Hindlimb muscle (tissue), 1 donor: ENCODE results near the gene C1GALT1. TPM values are rescaled to one million over a fixed set of nuclear protein-coding genes. Genes with fewer than 3 reads are reported as not detected.
"Not testable (repeated sequence)": the region's sequence is repeated elsewhere in the genome, so short reads cannot be mapped to it uniquely, and the experiment has no call there.

Experiments
- DNase-seq: peaks from one replicate; pipeline ENCODE4 v3.0.0-alpha.2; 2013
- polyA plus RNA-seq: library from polyadenylated mRNA; unstranded; fragments of 120-200 nt; gene quantifications from one replicate; pipeline ENCODE4 v1.2.1, GENCODE V29; 2013; ENCODE audit not compliant: insufficient read length

C1GALT1 gene
- polyA plus RNA-seq, 1 donor: 17.5 TPM

GRCh38 chr7:7239346-7239745 lies 57.0 kb downstream of the C1GALT1 start:
- DNase-seq: no peak

DNA sequence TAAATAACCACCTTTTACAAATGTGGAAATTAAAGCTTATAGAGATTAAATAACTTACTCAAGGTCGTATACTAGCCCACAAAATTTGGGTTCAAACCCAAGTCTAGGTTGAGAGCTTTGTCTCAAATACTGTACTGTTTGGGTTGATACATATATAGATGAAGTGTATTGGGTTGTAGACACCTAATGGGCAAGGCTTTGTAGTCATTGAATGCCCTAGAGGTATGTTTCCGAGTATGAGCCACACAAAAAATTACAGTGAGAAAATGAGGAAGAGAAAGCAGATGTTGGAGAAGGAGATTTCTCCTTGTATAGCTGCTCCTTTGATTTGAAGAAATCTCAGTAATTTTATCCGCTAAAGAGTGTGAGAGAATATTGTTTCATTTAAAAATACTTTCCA lies 60.6 kb downstream of the C1GALT1 start:
- DNase-seq: no peak

DNA sequence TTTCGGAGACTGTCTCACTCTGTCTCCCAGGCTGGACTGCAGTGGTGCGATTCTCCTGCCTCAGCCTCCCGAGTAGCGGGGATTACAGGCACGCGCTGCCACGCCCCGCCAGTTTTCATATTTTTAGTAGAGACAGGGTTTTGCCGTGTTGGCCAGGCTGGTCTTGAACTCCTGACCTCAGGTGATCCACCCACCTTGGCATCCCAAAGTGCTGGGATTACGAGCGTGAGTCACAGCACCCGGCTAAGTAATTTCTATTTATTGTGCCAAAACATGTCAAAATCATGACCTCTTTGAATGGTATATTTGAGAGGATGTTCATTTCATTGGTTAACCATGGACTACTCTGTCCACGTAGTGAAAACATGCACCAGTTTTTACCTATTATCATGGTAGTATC lies 62.9 kb downstream of the C1GALT1 start:
- not testable (repeated sequence) for DNase-seq

- no peak for DNase-seq
Observed at GRCh38 chr7:7246223-7246622, 63.9 kb downstream of the C1GALT1 start.

GRCh38 chr7:7247658-7248057 lies 65.3 kb downstream of the C1GALT1 start:
- DNase-seq: no peak

- DNase-seq: no peak
Observed at GRCh38 chr7:7249814-7250213, 67.5 kb downstream of the C1GALT1 start.

DNA sequence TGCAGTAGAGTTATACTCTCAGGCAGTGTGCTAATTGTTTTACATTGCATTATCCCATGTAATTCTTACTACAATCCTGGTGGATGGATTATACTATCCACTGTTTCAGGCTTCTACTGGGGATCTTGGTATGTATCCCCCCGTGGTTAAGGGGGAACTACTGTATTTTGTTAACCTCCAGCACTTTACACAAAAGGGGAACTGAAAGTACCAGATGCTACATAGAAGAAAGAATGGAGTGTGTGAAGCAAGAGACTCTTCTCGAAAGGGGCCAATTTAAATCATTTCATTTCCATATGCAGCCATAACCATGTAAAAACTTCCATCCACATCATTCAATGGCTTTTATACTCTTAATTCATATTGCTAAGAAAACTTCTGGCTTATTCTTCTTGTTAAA lies 69.4 kb downstream of the C1GALT1 start:
- DNase-seq: no peak

GRCh38 chr7:7254319-7254718 lies 72.0 kb downstream of the C1GALT1 start:
- no peak for DNase-seq

GRCh38 chr7:7254908-7255307 lies 72.6 kb downstream of the C1GALT1 start:
- no peak for DNase-seq

- DNase-seq: no peak
Observed at GRCh38 chr7:7256731-7257274, 74.5 kb downstream of the C1GALT1 start.

DNA sequence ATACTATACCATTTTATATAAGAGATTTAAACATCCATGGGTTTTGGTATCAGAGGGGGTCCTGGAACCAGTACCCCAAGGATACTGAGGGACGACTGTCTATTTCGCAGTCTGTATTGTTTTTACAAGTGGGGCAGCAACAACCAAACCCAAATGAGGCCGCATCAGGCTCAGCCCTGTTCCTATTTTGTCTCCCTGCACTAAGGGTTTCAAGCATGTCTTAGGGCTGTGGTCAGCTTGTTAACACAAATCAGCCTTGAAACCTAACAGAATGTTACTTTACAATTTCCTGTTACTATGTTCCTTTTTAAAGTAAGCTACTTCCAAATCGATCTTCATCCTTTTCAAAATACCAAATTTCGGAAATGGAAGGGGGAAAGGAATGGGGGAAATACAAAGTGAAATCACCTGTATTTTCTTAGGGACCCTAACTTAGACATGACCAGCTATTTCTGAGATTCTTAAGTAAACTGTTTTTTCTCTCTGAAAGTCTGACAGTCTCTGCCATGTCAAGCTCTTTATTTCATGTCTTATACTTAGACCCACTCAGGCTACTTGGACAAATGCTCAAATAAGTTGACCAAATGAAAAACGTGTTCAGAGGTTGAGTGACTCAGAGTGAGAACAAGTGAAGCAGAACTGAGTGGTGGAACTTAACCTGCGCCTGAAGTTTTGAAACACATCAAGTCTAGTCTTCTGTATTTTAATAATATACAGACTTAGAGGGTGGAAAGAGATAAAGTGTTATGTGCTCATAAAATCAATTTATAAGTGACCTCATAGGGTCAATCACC lies 75.8 kb downstream of the C1GALT1 start:
- DNase-seq: no peak

- no peak for DNase-seq
Observed at GRCh38 chr7:7261863-7262262, 79.5 kb downstream of the C1GALT1 start.

- no peak for DNase-seq
Observed at GRCh38 chr7:7263297-7264230, 81.2 kb downstream of the C1GALT1 start.

DNA sequence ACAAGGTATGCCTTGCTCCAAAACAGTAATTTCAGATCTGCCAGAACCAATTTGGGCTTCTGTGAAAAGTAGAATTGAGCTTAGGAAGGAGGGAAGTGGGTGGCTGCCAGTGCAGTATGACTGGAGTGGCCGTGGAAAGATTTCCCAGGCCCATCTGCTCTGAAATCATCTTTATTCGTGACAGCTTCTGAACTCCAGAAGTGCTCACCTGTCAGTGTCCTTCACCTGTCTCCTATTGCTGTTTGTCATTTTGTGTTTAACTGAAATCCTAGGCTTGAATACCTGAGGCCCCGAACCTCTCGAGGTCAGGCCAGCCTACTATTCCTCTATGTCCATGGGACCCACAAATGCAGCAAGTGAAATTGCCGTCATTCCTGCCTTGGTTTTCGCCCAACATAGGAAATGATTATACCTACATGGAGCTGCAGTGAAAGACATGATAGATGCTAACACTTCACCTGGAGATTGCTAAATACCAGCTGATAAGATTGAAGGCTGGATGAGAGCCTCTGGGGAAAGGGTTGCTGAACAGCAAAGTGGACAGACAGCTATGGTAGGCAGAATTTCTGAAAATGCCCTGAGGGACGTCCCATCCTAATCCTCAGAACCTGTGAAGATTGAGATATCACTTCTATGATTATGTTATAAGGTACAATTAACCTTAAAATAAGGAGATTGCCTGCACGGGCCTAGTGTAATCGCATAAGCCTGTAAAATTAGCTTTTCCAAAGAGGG lies 82.1 kb downstream of the C1GALT1 start:
- DNase-seq: no peak

DNA sequence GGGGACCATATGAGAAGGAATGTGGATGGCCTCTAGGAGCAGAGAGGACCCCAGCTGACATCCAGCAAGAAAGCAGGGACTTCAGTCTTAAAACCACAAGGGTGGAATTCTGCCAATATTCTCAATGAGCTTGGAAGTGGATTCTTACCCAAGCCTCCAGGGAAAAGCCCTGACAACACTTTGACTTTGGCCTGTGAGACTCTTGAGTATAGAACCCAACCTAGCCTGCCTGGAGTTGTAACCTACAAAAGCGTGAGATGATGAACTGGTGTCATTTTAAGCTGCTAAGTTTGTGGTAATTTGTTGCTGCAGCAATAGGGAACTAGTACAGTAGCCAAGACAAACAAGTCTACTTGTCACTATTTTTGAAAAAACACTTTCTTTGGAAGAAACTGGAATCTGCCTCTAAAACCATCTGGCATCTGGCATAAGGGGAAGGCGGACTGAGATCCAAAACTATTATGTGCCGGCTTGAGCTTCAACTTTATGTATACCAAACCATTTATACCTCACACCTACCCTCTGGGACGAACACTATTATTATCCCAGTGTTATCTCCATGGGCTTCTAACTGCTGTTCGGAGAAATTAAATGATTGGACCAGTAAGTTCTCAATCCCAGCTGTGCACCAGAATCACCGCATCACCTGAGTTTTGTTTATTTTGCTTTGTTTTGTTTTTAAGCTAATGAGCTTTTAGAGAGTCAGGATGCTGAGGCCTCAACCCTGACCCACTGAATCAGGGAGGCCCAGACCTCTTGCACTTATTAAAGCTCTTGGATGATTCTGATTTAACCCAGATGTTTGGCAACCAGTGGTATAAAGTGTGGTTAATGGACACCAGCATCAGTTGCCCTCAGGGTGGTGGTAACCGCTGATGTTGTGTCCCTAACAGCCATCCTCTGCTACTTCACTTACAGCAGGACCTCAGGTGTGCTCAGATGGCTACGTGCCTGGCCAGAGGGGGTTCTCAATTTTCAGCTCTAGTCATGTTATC lies 83.0 kb downstream of the C1GALT1 start:
- DNase-seq: no peak

DNA sequence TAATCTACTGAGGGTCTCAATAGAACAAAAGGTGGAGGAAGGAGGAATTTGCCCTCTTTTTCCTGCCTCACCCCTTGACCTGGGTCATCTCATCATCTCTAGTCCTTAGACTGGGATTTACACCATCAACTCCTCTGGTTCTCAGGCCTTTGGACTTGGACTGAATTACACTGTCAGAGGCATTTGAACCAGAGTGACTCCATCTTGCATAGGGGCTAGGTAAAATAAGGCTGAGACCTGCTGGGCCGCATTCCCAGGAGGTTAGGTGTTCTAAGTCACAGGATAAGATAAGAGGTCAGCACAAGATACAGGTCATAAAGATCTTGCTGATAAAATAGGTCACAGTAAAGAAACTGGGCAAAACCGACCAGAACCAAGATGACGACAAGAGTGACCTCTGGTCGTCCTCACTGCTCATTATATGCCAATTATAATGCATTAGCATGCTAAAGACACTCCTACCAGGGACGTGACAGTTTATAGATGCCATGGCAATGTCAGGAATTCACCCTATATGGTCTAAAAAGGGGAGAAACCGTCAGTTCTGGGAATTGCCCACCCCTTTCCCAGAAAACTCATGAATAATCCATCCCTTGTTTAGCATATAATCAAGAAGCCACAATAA lies 84.0 kb downstream of the C1GALT1 start:
- no peak for DNase-seq

- no peak for DNase-seq
Observed at GRCh38 chr7:7271094-7271874, 88.9 kb downstream of the C1GALT1 start.

DNA sequence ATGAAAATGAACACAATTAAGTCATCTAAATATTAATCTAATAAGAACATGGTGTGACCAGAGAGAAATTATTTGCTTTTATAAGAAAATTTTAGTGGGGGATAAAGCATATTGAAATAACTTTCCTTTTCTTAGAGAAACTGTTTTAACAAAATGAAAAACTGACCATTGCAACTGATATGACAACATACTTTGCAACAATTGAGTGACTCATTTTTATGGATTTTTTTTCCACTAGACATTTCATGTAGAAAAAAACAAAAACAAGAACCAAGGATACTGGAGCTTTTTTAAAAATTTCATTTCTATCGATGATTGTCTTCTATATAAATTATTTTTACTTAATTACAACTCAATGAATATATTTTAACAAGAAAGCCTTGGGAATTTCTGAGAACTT lies 90.0 kb downstream of the C1GALT1 start:
- no peak for DNase-seq

DNA sequence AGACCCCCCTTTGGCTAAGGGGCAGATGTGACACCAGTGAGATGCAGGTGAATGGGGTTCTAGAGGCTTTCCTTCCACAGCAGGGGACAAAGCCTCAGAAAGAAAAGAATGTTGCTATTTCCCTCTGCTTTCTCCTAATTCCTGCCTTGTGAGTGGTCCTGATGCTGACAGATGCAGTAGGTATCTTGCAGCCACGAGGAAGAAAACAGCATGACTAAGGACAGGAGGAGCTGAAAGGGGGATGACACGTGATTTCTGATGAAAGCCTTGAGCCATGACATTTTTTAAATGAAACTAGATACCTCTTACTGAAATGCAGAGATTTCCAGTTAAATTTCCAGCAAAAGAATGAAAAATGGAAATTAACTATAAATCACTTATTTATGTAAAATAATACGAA lies 92.4 kb downstream of the C1GALT1 start:
- no peak for DNase-seq

- no peak for DNase-seq
Observed at GRCh38 chr7:7276161-7276560, 93.8 kb downstream of the C1GALT1 start.
